ENCODE data around the gene HERC6. TPM values are rescaled to one million over a fixed set of nuclear protein-coding genes. Genes with fewer than 3 reads are reported as not detected.

The HERC6 gene
- total and polyA plus RNA-seq, 2 donors (not counting 1 experiment from before 2014, with no cell fraction given) = 5.1 to 10.9 TPM

GRCh38 chr4:88458104-88458740 lies 79.6 kb downstream of the HERC6 start:
- 0% methylated on average over 1 of the region's 7 CpGs for WGBS (ENCODE audit: insufficient coverage)
- peaks cover 19% of the 10 kb centered on the region for H3K4me1 Mint-ChIP-seq
- ATAC-seq (ENCODE audit: low read depth) (no peak), DNase-seq (peak; percentile 8)
- peak overlapping the region; percentile 100 for H3K4me3 Mint-ChIP-seq
- Histone ChIP-seq H2AFZ (ENCODE audit: insufficient read depth, low read depth, low read length, poor library complexity, severe bottlenecking) (peak overlapping the region; percentile 88), H3K79me2 (ENCODE audit: control insufficient read depth, insufficient read depth, low read length) (no peaks in the 10 kb centered on the region), H4K20me1 (ENCODE audit: control insufficient read depth, insufficient read depth, low read length, poor library complexity, severe bottlenecking) (no peaks in the 10 kb centered on the region), H3K27me3 (replicated peaks in 1 of 4; ENCODE audit: control extremely low read depth in 1 of 4, control insufficient read depth in 3 of 4, insufficient read depth in 4 of 4, low read length in 3 of 4) (no peaks in the 10 kb centered on the region), H3K36me3 (replicated peaks in 1 of 2; ENCODE audit: control extremely low read depth in 1 of 2, control insufficient read depth in 1 of 2, extremely low read depth in 1 of 2, insufficient read depth in 2 of 2, low read length in 1 of 2) (peaks cover 1% of the 10 kb centered on the region in 2 experiments), H3K4me1 (ENCODE audit: control insufficient read depth in 2 of 2, insufficient read depth in 2 of 2, low read length in 2 of 2) (peaks cover 11 to 16% of the 10 kb centered on the region in 2 donors), H3K4me2 (replicated peaks; ENCODE audit: low read depth, low read length, poor library complexity, severe bottlenecking) (peak overlapping the region; percentile 96), H3K9ac (ENCODE audit: low read length) (peak overlapping the region; percentile 75), H3K27ac (ENCODE audit: low read length in 2 of 2) (no peak overlapping the region), H3K4me3 (ENCODE audit: control extremely low read depth in 1 of 5, extremely low read depth in 1 of 5, insufficient read depth in 1 of 5, low read depth in 2 of 5, low read length in 4 of 5) (peak overlapping the region in 3 of 5 experiments; percentile 69 to 93 (median 79)), H3K9me3 (ENCODE audit: control extremely low read depth in 1 of 3, control insufficient read depth in 2 of 3, insufficient read depth in 1 of 3, low read length in 2 of 3) (peaks cover 0 to 3% (median 0%) of the 10 kb centered on the region in 3 donors)
- peaks cover 2% of the 10 kb centered on the region for H3K9me3 Mint-ChIP-seq (ENCODE audit: insufficient read depth)
- POLR2A ChIA-PET = interaction anchor here (1.8 to 2.6 kb wide), 2 partner anchors 79 to 174 kb away, joined by 9 to 24 read pairs; partner anchors contain the start of genes HERC6 and PPM1K
- peak overlapping the region; percentile 73 for H3K27ac Mint-ChIP-seq
- TF ChIP-seq, protein P1, sequence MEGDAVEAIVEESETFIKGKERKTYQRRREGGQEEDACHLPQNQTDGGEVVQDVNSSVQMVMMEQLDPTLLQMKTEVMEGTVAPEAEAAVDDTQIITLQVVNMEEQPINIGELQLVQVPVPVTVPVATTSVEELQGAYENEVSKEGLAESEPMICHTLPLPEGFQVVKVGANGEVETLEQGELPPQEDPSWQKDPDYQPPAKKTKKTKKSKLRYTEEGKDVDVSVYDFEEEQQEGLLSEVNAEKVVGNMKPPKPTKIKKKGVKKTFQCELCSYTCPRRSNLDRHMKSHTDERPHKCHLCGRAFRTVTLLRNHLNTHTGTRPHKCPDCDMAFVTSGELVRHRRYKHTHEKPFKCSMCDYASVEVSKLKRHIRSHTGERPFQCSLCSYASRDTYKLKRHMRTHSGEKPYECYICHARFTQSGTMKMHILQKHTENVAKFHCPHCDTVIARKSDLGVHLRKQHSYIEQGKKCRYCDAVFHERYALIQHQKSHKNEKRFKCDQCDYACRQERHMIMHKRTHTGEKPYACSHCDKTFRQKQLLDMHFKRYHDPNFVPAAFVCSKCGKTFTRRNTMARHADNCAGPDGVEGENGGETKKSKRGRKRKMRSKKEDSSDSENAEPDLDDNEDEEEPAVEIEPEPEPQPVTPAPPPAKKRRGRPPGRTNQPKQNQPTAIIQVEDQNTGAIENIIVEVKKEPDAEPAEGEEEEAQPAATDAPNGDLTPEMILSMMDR (IDR thresholded peaks at IDR 0.05) = no peak
- TF ChIP-seq EZH2 (IDR thresholded peaks at IDR 0.05; ENCODE audit: borderline replicate concordance, insufficient read depth, low read depth, low read length, poor library complexity, severe bottlenecking) = no peak
- no peaks in the 10 kb centered on the region for H3K27me3 Mint-ChIP-seq
- CTCF ChIA-PET = interaction anchor here (0.5 to 2.0 kb wide), 3 partner anchors 57 to 1839 kb away, joined by 3 to 12 read pairs (median 5); no protein-coding TSS in a partner anchor
- intact Hi-C loops (cut with micrococcal nuclease) = no loop called here

DNA sequence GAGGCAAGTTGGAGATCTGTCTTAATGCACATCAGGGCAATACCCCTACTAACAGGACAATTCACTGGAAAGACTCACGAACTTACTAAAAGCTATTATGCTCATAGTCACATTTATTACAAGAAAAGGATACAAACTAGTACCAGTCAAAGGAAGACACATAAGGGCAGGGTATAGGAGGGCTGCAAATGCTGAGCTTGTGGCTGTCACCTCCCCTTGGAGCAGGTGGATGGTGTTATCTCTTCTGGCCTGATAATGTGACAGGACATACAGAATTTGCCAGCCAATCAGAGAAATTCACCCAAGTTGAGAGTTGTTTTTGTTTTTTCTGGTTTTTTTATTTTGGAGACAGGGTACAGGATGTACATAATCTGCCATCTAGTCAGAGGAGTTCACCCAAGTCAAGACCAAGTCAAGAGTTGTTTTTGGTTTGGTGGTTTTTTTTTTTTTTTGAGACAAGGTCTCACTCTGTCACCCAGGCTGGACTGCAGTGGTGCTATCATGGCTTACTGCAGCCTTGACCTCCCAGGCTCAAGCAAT lies 87.1 kb downstream of the HERC6 start:
- peaks cover 5 to 17% of the 10 kb centered on the region in 2 experiments for H3K36me3 ChIP-seq (replicated peaks in 1 of 2; ENCODE audit: control extremely low read depth in 1 of 2, control insufficient read depth in 1 of 2, extremely low read depth in 1 of 2, insufficient read depth in 2 of 2, low read length in 1 of 2)
- H3K4me3 Mint-ChIP-seq = no peak overlapping the region
- no peaks in the 10 kb centered on the region for H3K9me3 ChIP-seq (ENCODE audit: control extremely low read depth in 1 of 3, control insufficient read depth in 2 of 3, insufficient read depth in 1 of 3, low read length in 2 of 3)
- TF ChIP-seq, protein P1 (IDR thresholded peaks at IDR 0.05) = no peak
- no peak for TF ChIP-seq EZH2 (IDR thresholded peaks at IDR 0.05; ENCODE audit: borderline replicate concordance, insufficient read depth, low read depth, low read length, poor library complexity, severe bottlenecking)
- ATAC-seq (ENCODE audit: low read depth) = no peak
- DNase-seq = no peak
- no peaks in the 10 kb centered on the region for H3K9me3 Mint-ChIP-seq (ENCODE audit: insufficient read depth)
- no peaks in the 10 kb centered on the region for H3K27me3 ChIP-seq (replicated peaks in 1 of 4; ENCODE audit: control extremely low read depth in 1 of 4, control insufficient read depth in 3 of 4, insufficient read depth in 4 of 4, low read length in 3 of 4)
- intact Hi-C loops (cut with micrococcal nuclease) = no loop called here
- no peak overlapping the region for H2AFZ ChIP-seq (ENCODE audit: insufficient read depth, low read depth, low read length, poor library complexity, severe bottlenecking)
- no peaks in the 10 kb centered on the region for H3K79me2 ChIP-seq (ENCODE audit: control insufficient read depth, insufficient read depth, low read length)
- no peak overlapping the region for H3K9ac ChIP-seq (ENCODE audit: low read length)
- no peaks in the 10 kb centered on the region for H3K4me1 ChIP-seq (ENCODE audit: control insufficient read depth in 2 of 2, insufficient read depth in 2 of 2, low read length in 2 of 2)
- ChIA-PET POLR2A (no interaction called here), CTCF (no interaction called here)
- no peak overlapping the region for H3K27ac ChIP-seq (ENCODE audit: low read length in 2 of 2)
- WGBS (ENCODE audit: insufficient coverage) = no CpG with 5 or more reads among the region's 1 CpG
- no peaks in the 10 kb centered on the region for H3K27me3 Mint-ChIP-seq
- H3K27ac Mint-ChIP-seq = no peak overlapping the region
- no peaks in the 10 kb centered on the region for H4K20me1 ChIP-seq (ENCODE audit: control insufficient read depth, insufficient read depth, low read length, poor library complexity, severe bottlenecking)
- H3K4me1 Mint-ChIP-seq = no peaks in the 10 kb centered on the region
- H3K4me2 ChIP-seq (replicated peaks; ENCODE audit: low read depth, low read length, poor library complexity, severe bottlenecking) = no peak overlapping the region
- H3K4me3 ChIP-seq (ENCODE audit: control extremely low read depth in 1 of 5, extremely low read depth in 1 of 5, insufficient read depth in 1 of 5, low read depth in 2 of 5, low read length in 4 of 5) = no peak overlapping the region
